Keratinocyte (primary cell): Measurements from ENCODE around the gene AFG1L.

ENCODE experiments used
- CTCF ChIP-seq, 3 experiments: IDR thresholded peaks in 1 of 3; conservative IDR thresholded peaks in 1 of 3; optimal IDR thresholded peaks in 1 of 3; 2 replicates in 2 of 3; 3 replicates in 1 of 3; pipeline versions ENCODE3 to v1.5.1; 2011; ENCODE audit warnings: low read length in 3 of 3, mild to moderate bottlenecking in 3 of 3, moderate library complexity in 2 of 3, control low read depth in 1 of 3, inconsistent platforms in 1 of 3; ENCODE audit not compliant: insufficient read depth in 2 of 3; ENCODE audit errors: extremely low read depth in 1 of 3
- EZH2 ChIP-seq: IDR thresholded peaks from one replicate; pipeline ENCODE4 v1.6.1; 2012; ENCODE audit warnings: inconsistent platforms, mild to moderate bottlenecking, low read length, moderate library complexity

GRCh38 chr6:108564178-108564577, 269.3 kb downstream of the AFG1L start:
- no peak for TF ChIP-seq CTCF (optimal IDR thresholded peaks at IDR 0.05 in 1 of 3, IDR thresholded peaks at IDR 0.05 in 1 of 3, conservative IDR thresholded peaks at IDR 0.05 in 1 of 3; ENCODE audit: extremely low read depth in 1 of 3, insufficient read depth in 2 of 3, low read length in 3 of 3)
- TF ChIP-seq EZH2 = no peak
